Femur (tissue), 1 donor: ENCODE measurements around the gene CFAP53.
A peak's percentile ranks its signal among the peaks of the same experiment; 100 is the strongest.
"Not testable (repeated sequence)": the region's sequence is repeated elsewhere in the genome, so short reads cannot be mapped to it uniquely, and the experiment has no call there.

Experiments used
- DNase-seq: peaks from one replicate; pipeline ENCODE4 v3.0.0-alpha.2; 2017

CFAP53 gene, protein sequence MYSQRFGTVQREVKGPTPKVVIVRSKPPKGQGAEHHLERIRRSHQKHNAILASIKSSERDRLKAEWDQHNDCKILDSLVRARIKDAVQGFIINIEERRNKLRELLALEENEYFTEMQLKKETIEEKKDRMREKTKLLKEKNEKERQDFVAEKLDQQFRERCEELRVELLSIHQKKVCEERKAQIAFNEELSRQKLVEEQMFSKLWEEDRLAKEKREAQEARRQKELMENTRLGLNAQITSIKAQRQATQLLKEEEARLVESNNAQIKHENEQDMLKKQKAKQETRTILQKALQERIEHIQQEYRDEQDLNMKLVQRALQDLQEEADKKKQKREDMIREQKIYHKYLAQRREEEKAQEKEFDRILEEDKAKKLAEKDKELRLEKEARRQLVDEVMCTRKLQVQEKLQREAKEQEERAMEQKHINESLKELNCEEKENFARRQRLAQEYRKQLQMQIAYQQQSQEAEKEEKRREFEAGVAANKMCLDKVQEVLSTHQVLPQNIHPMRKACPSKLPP

GRCh38 chr18:50266248-50266704 is at the start of gene CFAP53:
CFAP53 (minus strand) TSS chr18:50266495; CDS start chr18:50266404, 91 bp downstream.
- DNase-seq: peak; percentile 96

GRCh38 chr18:50315100-50315871 is 49.0 kb upstream of the CFAP53 start:
- no peak for DNase-seq

DNA sequence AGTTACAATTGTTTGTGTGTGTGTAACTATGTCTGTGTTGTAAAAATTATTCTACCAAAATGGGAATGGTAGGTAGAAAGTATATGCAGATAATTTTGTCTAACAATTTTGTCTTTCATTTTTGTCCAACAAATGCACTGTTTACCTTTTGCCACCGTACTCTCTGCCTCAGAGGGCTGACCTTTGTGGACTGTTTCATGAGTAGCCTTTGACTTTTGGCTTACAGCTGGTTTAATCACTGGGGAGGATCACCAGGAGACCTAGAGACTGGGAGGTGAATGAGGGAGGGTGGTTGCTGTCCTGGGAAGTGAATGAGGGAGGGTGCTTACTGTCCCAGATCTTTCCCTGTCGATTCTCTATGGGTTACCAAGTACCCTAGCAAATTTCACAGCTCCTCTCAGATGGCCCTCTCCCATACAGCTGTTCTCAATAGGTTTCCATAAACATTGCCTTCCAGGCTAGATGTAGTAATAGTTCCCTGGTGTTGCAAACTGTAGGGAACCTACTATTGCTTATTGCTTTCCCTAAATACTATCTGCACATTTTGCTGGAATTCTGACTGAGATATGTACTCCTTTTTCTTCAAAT is 47.7 kb upstream of the CFAP53 start:
- DNase-seq: no peak

GRCh38 chr18:50313031-50313607 is 46.8 kb upstream of the CFAP53 start:
- no peak for DNase-seq

- DNase-seq: no peak
These were observed 46.2 kb upstream of the CFAP53 start for GRCh38 chr18:50312296-50313030.

- DNase-seq: no peak
These were observed 45.4 kb upstream of the CFAP53 start for GRCh38 chr18:50311650-50312049.

GRCh38 chr18:50310080-50310479 is 43.8 kb upstream of the CFAP53 start:
- no peak for DNase-seq

DNA sequence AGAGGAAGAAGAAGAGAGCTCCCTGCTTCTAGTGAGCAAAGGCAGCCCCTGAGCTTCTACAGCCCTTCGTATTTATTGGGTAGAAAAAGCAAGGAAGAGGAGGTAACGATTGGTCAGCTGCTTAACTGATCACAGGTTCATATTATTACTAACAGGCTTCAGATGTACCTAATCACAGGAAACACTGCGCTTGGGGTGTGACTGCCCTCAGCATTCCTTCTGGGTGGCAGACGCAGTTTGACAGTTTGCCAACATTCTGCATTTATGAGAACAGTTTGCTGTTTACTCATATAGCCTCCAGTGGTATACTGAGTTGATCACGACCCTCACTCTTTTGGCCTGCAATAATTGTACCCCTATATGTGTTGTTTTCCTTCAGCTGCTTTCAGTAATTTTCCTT is 42.6 kb upstream of the CFAP53 start:
- not testable (repeated sequence) for DNase-seq

DNA sequence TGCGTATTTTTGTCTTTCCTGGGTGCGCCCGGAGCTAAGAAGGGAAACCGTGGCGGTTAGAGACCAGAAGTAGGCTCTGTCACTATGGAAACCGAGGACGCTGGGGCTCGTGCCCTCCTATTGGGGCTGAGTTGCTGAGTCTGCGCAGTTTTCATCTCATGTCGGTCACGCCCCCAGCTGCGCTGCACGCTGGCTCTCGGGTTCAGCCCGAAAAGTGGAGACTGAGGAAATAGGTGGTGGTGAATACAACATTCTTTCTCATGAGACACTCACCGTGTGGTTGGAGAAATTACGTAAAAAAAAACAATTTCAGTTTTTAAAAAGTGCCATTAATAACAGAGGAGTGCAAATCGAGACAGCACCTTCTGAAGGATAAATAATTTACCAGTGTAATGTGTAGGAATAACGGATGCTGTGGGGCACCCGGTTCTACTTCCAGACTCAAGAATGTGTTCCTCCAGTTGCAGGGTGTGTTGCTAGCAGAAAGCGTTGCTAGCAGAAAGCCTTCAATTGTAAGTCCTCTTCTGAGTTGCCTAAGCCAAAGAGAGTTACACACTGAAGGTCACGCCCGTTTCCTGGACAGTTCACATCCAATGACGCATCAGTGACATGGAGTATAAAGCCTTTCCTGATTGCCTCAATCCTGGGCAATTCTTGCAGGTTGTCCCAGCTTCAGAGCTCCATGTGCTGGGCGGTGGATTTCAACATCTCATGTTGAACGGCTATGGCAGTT is 41.6 kb upstream of the CFAP53 start:
- peak; percentile 90 for DNase-seq

GRCh38 chr18:50307400-50307737 is 41.1 kb upstream of the CFAP53 start:
- no peak for DNase-seq

DNA sequence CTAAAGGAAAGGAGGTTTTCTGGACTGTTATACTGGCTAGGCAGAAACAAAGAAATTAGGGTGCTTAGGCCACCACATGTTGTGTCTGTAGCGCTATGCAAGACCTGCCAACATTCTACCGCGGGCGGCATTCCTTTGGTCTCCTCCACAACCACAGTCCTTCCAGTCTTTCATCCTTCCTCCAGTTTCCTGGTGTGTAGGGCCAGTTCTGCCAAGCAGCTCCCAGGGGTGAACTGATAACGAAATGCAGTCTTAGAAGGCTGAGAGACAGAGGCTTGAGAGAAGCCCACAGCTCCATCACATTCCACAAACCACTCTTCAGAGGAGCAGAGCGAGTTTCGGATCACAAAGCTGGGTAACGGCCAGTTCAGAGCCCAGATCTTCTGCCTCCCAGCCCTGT is 40.6 kb upstream of the CFAP53 start:
- peak; percentile 55 for DNase-seq

GRCh38 chr18:50301074-50301473 is 34.8 kb upstream of the CFAP53 start:
- no peak for DNase-seq

DNA sequence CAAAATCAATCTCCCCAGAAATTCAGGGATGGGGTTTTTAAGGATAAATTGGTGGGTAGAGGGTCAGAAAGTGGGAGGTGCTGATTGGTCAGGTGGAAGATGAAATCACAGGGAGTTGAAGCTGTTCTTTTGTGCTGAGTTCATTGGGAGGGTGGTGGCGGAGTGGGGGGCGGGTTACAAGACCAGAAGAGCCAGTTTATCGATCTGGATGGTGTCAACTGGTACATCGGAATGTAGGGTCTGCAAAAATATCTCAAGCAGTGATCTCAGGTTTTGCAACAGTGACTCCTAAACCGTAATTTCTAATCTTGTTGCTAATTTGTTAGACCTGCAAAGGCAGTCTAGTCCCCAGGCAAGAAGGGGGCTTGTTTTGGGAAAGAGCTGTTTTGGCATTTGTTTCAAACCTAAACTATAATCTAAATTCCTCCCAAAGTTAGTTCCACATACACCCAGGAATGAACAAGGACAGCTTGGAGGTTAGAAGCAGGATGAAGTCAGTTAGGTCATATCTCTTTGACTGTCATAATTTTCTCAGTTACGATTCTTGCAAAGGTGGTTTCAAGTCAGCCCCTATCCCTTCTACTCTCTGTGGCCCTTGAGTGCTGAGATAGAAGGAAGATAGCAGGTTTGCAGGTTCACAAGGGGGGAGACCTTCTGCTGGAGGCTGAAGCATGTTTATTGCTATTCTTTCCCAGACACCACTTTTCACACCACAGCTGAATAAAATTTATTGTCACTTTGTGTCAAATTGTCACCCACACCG is 33.5 kb upstream of the CFAP53 start:
- DNase-seq: no peak

DNA sequence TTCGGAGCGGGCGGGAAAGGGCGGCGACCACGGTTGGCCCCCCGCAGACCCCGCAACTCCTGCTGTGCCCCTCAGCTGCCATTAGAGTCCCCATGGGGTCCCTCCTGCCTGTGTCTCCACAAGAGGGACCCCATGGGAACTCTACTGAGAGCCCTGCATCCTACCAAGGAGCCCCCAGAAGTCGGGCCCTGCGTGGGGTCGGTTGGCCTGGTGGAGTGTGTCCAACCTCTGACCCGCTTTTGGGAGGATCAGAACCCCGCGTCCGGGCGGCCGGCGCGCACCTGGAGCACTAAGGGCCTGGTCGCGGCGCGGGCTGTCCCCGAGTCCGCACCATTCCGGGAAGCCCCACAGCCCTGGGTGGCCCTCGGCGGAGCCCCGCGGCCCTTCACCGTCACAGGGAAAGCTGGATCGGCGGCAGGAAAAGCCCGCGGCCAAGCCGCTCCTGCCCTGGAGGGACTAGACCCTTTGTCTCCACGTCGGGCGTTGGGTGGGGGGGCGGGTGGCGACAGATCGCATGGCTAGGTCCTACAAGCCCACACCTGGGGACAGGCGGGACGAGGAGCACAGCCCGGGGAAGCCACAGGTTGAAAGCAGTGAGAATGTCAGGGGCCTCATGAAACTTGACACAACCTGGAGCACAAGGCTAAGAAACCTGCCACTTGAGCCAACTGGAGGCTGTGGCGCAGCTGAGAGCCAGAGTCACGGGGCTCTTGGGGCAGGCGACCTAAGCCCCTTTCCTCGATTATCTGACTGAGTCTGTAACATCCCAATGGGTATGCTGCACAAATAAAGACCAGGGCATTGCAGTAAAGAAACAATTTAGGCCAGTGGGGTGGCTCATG is 32.4 kb upstream of the CFAP53 start:
- no peak for DNase-seq

DNA sequence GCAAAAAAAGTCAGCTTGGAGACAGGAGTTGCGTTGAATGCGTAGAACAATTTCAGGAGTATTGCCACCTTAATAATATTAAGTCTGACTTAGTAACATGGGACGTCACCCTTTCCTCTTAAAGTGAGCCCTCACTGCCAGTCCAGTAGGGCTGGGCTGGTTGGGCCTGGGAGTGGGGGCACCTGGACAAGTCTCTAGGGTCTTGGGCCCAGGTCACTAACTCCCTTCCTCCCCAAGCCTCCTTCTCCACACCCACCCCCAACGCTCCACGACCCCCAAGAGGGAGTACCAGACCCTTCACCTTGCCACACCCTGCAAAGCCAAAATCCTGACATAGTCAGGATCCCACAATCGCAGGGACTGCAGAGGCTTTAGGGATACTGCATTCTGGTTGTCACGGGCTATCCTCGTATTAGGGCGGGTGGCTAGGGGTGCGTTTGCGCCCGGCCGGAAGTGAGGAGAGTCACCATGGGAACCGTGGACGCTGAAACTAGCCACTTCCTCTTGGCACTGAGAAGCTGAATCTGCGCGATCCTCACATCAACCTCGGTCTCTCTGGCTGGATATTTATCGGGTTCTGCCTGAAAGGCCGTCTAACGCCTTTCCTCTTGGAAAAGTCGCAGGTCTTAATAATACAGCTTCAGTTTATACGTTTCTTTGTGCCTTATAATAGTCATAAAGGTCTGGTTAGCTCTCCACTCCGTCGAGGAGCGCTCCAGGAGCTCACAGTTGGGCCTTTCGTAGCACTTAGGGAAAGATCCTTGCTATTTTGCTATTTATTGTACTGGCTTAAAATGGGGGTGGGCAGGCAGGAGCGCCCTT is 31.5 kb upstream of the CFAP53 start:
- DNase-seq: peak; percentile 87

DNA sequence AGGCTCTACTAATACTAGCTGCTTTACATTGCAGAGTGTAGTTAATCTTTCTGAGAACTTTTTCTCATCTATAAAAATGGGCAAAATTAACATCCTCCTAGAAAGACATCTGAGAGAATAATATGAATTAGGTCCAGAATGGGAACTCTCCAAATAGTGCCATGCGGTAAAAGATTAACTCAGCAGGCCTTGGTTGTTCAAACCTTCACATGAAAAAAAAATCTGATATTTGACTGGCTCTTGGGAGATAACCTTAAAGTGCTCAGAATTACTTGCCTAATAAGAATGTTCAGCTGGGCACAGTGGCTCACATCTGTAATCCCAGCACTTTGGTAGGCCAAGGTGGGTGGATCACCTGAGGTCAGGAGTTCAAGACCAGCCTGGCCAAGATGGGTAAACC is 26.7 kb upstream of the CFAP53 start:
- DNase-seq: no peak

- no peak for DNase-seq
These were observed 22.8 kb upstream of the CFAP53 start for GRCh38 chr18:50289108-50289443.

DNA sequence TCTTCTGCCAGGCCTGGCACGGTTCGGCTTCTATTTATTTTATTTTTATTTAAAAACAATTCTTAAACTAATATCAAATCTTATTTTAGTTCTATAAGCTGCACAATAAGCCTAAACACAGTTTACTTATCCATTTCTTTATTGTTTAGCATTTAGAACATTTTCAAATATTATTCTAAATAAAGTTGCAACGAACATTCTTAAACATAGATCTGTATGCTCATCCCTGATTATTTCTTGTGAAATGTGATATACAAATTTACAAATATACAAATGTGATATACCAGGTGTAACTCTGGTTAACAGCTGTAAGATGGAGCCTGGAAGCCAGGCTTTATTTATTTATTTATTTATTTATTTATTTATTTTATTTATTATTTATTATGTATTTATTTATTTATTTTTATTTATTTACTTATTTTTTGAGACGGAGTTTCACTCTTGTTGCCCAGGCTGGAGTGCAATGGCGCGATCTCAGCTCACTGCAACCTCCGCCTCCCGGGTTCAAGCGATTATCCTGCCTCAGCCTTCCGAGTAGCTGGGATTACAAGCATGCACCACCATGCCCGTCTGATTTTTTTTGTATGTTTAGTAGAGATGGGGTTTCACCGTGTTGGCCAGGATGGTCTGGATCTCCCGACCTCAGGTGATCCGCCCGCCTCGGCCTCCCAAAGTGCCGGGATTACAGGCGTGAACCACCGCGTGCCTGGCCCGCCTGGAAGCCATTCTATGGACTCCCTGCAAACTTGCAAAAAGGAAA is 22.2 kb upstream of the CFAP53 start:
- DNase-seq: not testable (repeated sequence)
